ENCODE results near the gene PUS1.

- TF ChIP-seq CTCF (IDR thresholded peaks at IDR 0.05; ENCODE audit: low read depth, low read length), result no peak
- no peak for TF ChIP-seq POLR2A (IDR thresholded peaks at IDR 0.05; ENCODE audit: extremely low read depth, insufficient read length)
Observed at GRCh38 chr12:131959641-131960589, 30.8 kb downstream of the PUS1 start.

Data from NB4 (cell line).